Breast epithelium (tissue), 3 donors: ENCODE results near the gene FGF21.

Experiments
- POLR2A ChIP-seq: fragments of 450-650 bp; IDR thresholded peaks from one replicate; pipeline ENCODE4 v1.6.1; 2016; ENCODE audit warnings: antibody characterized with exemption, mild to moderate bottlenecking, moderate library complexity
- POLR2AphosphoS5 ChIP-seq, 3 donors: sonication (generic); formaldehyde crosslinking; IDR thresholded peaks; one replicate each; pipeline ENCODE4 v1.6.1; 2017; ENCODE audit warnings: antibody characterized with exemption in 3 of 3
- TF ChIP-seq, protein P1 (sequence below), 3 donors: fragments of 450-650 bp; IDR thresholded peaks; one replicate each; pipeline ENCODE4 v1.5.1; 2016 to 2017; ENCODE audit warnings: antibody characterized with exemption in 3 of 3, mild to moderate bottlenecking in 3 of 3, moderate library complexity in 3 of 3

DNA sequence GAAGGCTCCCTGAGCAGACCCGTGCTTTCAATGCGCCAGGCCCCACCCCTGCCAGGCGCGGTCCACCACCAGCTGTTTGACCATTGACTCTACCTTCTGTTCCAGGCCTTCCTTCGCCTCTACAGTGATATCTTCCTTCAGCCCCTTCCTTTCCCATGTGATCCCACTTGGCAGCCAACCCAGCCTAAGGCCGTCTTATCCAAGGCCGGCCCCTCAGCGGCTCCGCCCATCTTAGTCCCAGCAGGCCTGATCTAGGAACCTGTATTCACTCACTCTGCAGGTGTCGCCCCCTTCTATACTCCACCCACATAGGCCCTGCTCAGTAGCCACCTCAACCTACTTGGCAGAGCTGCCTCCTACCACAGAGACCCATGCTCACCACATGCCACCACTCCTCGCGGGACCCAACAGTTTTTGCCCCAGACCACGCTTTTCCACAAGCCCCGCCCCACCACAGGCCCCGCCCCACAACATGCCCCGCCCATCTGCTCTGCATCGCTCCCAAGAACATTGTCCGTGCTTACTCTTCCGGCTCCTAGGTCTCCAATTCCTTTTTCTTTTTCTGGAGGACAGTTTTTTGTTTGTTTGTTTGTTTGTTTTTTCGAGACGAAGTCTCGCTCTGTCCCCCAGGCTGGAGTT is 17.8 kb upstream of the FGF21 start:
- TF ChIP-seq, protein P1, sequence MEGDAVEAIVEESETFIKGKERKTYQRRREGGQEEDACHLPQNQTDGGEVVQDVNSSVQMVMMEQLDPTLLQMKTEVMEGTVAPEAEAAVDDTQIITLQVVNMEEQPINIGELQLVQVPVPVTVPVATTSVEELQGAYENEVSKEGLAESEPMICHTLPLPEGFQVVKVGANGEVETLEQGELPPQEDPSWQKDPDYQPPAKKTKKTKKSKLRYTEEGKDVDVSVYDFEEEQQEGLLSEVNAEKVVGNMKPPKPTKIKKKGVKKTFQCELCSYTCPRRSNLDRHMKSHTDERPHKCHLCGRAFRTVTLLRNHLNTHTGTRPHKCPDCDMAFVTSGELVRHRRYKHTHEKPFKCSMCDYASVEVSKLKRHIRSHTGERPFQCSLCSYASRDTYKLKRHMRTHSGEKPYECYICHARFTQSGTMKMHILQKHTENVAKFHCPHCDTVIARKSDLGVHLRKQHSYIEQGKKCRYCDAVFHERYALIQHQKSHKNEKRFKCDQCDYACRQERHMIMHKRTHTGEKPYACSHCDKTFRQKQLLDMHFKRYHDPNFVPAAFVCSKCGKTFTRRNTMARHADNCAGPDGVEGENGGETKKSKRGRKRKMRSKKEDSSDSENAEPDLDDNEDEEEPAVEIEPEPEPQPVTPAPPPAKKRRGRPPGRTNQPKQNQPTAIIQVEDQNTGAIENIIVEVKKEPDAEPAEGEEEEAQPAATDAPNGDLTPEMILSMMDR (IDR thresholded peaks at IDR 0.05): no peak
- no peak for TF ChIP-seq POLR2A
- TF ChIP-seq POLR2AphosphoS5 (IDR thresholded peaks at IDR 0.05): no peak
